Measurements from ENCODE around the gene CD53. TPM values are rescaled to one million over a fixed set of nuclear protein-coding genes. Genes with fewer than 3 reads are reported as not detected.

The CD53 gene
- total and polyA plus RNA-seq, 2 experiments from 2014 or later = not detected

DNA sequence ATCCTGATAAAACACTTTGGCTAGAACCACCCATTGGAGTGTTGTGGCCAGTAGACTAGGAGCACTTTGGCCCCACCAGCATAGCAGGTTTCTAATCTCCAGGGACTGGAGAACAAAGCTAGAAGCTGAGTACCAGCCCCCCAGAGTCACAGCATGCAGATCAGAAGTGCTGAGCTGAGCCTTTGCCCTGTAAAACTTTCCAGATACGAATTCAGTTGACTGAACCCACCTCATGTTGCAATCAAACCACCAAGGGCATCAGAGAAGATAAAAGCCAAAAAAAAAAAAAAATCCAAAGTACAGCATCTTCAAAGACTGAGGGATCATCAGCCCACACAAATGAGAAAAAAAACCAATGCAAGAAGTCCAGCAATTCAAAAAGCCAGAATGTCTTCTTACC, 8.7 kb upstream of the CD53 start:
- DNase-seq = no peak
- Histone ChIP-seq H3K79me2 (ENCODE audit: insufficient read depth) (no peaks in the 10 kb centered on the region), H3K9me3 (ENCODE audit: low read depth) (no peaks in the 10 kb centered on the region), H3K9ac (no peak overlapping the region), H3K36me3 (ENCODE audit: low read depth) (no peaks in the 10 kb centered on the region), H4K20me1 (ENCODE audit: insufficient read depth) (no peaks in the 10 kb centered on the region), H3K4me2 (ENCODE audit: unreplicated experiment) (no peak overlapping the region), H3K9me2 (ENCODE audit: insufficient read depth) (no peaks in the 10 kb centered on the region), H3K4me3 (no peak overlapping the region), H3F3A (ENCODE audit: insufficient read depth) (no peaks in the 10 kb centered on the region), H2AFZ (no peak overlapping the region), H3K27ac (no peak overlapping the region), H3K4me1 (ENCODE audit: insufficient read depth) (no peaks in the 10 kb centered on the region), H3K27me3 (replicated peaks; ENCODE audit: insufficient read depth) (no peaks in the 10 kb centered on the region)
- TF ChIP-seq EZH2 (IDR thresholded peaks at IDR 0.05; ENCODE audit: insufficient read depth, poor library complexity, severe bottlenecking) (no peak), EZH2phosphoT487 (IDR thresholded peaks at IDR 0.05; ENCODE audit: insufficient read depth, low read depth) (no peak)
- in situ Hi-C loops (cut with MboI) = no loop called here
- 0% methylated on average over 1 of the region's 1 CpG for WGBS, 2 experiments (ENCODE audit: low coverage in 1 of 2, low lambda C conversion rate in 2 of 2, missing lambda C conversion rate in 2 of 2)

DNA sequence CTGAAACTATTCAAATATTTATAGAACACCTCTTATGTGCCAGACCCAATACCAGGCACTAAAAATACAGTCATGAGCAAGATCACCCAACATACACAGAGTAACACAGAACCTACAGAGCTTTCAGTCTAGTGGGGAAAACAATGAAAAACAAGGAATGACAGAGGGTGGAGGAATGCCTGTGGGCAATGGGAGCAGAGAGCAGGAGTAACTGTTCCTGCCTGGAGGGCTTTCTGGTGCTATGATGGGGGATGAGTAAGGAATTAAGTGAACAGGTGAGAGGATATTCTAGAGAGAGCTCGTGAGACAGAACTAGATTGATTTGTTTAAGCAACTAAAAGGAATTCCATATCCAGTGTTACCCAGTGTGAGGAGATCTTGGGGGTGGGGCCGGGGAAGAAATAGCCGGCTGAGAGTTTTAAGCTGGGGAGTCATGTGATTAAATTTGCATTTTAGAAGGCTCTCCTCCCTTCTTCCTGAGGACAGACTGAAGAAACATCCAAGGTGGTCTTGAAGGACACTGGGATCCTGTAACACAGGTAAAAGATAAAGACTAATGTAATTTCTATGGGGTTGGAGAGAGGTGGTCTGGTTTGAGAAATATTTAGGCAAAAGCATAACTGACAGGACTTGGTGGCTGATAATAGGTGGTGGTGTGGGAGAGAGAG, 2.1 kb upstream of the CD53 start:
- Histone ChIP-seq H3K9me3 (ENCODE audit: low read depth) (no peaks in the 10 kb centered on the region), H3K4me2 (ENCODE audit: unreplicated experiment) (no peak overlapping the region), H3F3A (ENCODE audit: insufficient read depth) (no peaks in the 10 kb centered on the region), H3K4me1 (ENCODE audit: insufficient read depth) (no peaks in the 10 kb centered on the region), H3K27me3 (replicated peaks; ENCODE audit: insufficient read depth) (no peaks in the 10 kb centered on the region), H3K9ac (no peak overlapping the region), H4K20me1 (ENCODE audit: insufficient read depth) (no peaks in the 10 kb centered on the region), H3K27ac (no peak overlapping the region), H3K9me2 (ENCODE audit: insufficient read depth) (no peaks in the 10 kb centered on the region), H3K36me3 (ENCODE audit: low read depth) (no peaks in the 10 kb centered on the region), H3K4me3 (no peak overlapping the region), H3K79me2 (ENCODE audit: insufficient read depth) (no peaks in the 10 kb centered on the region), H2AFZ (no peak overlapping the region)
- no peak for TF ChIP-seq EZH2phosphoT487 (IDR thresholded peaks at IDR 0.05; ENCODE audit: insufficient read depth, low read depth)
- TF ChIP-seq EZH2 (IDR thresholded peaks at IDR 0.05; ENCODE audit: insufficient read depth, poor library complexity, severe bottlenecking) = no peak
- DNase-seq = no peak
- WGBS, 2 experiments (ENCODE audit: low coverage in 1 of 2, low lambda C conversion rate in 2 of 2, missing lambda C conversion rate in 2 of 2) = 16 to 19% methylated on average over 3 of the region's 3 CpGs
- in situ Hi-C loops (cut with MboI) = no loop called here

DNA sequence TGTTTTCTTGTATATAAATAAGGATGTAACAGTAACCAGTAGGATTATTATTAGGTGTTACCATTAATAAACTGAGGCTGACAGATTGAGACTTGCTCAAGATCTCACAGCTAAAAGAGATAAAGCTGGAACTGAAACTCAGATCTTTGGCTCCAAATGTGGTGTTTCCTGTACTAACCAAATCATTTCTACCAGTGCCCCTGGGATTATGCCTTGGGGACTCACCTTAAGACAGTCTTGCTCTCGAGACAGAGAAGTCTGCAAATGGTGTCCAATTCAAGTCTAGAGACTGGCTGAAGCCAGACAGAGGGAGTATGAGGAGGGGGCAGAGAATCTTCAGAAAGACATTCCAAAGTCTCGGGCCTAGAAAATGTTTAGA, 593 bp upstream of the CD53 start:
- no peaks in the 10 kb centered on the region for H4K20me1 ChIP-seq (ENCODE audit: insufficient read depth)
- 6 to 9% methylated on average over 2 of the region's 2 CpGs for WGBS, 2 experiments (ENCODE audit: low coverage in 1 of 2, low lambda C conversion rate in 2 of 2, missing lambda C conversion rate in 2 of 2)
- no peaks in the 10 kb centered on the region for H3K36me3 ChIP-seq (ENCODE audit: low read depth)
- TF ChIP-seq EZH2 (IDR thresholded peaks at IDR 0.05; ENCODE audit: insufficient read depth, poor library complexity, severe bottlenecking) (no peak), EZH2phosphoT487 (IDR thresholded peaks at IDR 0.05; ENCODE audit: insufficient read depth, low read depth) (no peak)
- H2AFZ ChIP-seq = no peak overlapping the region
- in situ Hi-C loops (cut with MboI) = no loop called here
- no peaks in the 10 kb centered on the region for H3K27me3 ChIP-seq (replicated peaks; ENCODE audit: insufficient read depth)
- H3K4me1 ChIP-seq (ENCODE audit: insufficient read depth) = no peaks in the 10 kb centered on the region
- H3F3A ChIP-seq (ENCODE audit: insufficient read depth) = no peaks in the 10 kb centered on the region
- H3K4me2 ChIP-seq (ENCODE audit: unreplicated experiment) = no peak overlapping the region
- H3K9me3 ChIP-seq (ENCODE audit: low read depth) = no peaks in the 10 kb centered on the region
- H3K9me2 ChIP-seq (ENCODE audit: insufficient read depth) = no peaks in the 10 kb centered on the region
- H3K27ac ChIP-seq = no peak overlapping the region
- H3K4me3 ChIP-seq = no peak overlapping the region
- no peak overlapping the region for H3K9ac ChIP-seq
- DNase-seq = no peak
- H3K79me2 ChIP-seq (ENCODE audit: insufficient read depth) = no peaks in the 10 kb centered on the region

DNA sequence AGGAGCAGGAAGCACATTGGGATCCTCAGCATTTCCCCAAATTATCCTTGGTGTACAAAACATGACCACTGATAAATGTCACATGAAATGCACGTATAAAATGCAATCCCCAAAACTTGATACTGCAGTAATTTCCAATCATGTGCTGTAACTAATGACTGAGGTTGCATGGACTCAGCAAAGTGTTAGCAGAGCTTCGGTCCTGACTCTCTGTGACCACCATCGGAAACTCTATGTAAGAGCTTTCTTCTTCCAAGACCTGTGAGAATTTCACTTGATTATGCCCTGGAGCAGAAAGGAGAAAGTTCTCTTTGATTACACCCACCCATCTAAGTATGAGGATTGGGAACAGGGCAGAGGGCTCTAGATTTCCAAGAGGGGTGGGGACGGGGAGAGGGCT, 908 bp downstream of the CD53 start:
- WGBS, 2 experiments (ENCODE audit: low coverage in 1 of 2, low lambda C conversion rate in 2 of 2, missing lambda C conversion rate in 2 of 2) = 25 to 34% methylated on average over 4 of the region's 4 CpGs
- Histone ChIP-seq H3K9ac (no peak overlapping the region), H2AFZ (no peak overlapping the region), H3K27ac (no peak overlapping the region), H3K4me3 (no peak overlapping the region), H3K4me1 (ENCODE audit: insufficient read depth) (no peaks in the 10 kb centered on the region), H3K27me3 (replicated peaks; ENCODE audit: insufficient read depth) (no peaks in the 10 kb centered on the region), H3K9me3 (ENCODE audit: low read depth) (no peaks in the 10 kb centered on the region), H3K36me3 (ENCODE audit: low read depth) (no peaks in the 10 kb centered on the region), H3K4me2 (ENCODE audit: unreplicated experiment) (no peak overlapping the region), H3K79me2 (ENCODE audit: insufficient read depth) (no peaks in the 10 kb centered on the region), H3F3A (ENCODE audit: insufficient read depth) (no peaks in the 10 kb centered on the region), H4K20me1 (ENCODE audit: insufficient read depth) (no peaks in the 10 kb centered on the region), H3K9me2 (ENCODE audit: insufficient read depth) (no peaks in the 10 kb centered on the region)
- TF ChIP-seq EZH2 (IDR thresholded peaks at IDR 0.05; ENCODE audit: insufficient read depth, poor library complexity, severe bottlenecking) (no peak), EZH2phosphoT487 (IDR thresholded peaks at IDR 0.05; ENCODE audit: insufficient read depth, low read depth) (no peak)
- no peak for DNase-seq
- in situ Hi-C loops (cut with MboI) = no loop called here

Data from GM23248 (cell line).